GM21360 (cell line): ENCODE data around the gene MYH10.

ENCODE experiments used
- ATAC-seq: cut with Tn5 transposase; IDR thresholded peaks from one replicate; pipeline ENCODE4 v1.9.1; 2021; ENCODE audit warnings: mild to moderate bottlenecking, moderate library complexity; ENCODE audit not compliant: unreplicated experiment

The MYH10 gene

DNA sequence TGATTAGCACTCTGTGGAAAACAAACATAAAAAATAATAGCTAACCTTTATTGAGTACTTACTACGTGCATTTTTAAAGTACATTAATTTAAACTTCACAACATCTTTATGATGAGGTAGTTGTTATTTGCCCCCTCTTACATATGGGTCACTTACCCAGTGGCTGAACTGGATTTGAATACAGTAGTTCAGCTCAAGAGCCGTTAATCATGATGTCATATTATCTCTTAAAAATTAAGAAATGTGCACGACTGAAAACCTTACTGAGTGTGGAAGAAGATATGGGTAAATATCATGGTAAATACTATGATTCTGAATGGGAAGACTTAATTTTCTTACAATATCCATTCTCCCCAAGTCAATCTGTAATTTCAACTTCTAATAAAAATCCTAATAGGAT lies 177.2 kb downstream of the MYH10 start:
- ATAC-seq, result no peak

DNA sequence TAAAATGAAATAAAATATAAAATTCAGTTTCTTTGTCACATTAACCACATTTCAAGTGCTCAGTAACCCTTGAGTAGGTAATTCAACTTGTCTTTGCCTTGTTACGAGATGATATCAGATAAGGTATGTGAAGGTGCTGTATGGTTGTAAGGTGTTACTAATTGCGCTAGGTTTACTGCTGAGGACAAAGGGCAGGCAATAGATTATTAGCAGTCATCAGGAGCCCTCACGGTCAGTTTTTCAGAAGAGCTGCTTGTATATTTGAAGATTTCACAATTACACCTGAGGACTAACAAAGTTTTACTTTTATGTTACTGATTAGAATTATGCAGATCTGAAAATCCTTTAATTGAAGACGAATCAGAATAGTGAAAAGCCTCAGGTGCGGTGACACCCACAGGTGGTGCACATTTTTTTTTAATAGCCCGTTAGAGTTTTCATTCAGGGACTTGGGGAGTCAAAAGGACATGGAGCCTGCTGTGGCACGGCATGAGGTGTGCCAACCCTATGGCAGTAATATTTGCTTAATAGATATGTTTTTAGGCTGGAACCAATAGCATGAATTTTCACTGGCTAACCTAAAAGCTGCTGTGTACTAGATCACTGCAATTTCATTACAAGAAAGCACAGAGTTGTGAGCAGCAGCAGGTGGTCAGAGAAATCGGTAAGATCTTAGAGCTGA lies 178.5 kb downstream of the MYH10 start:
- ATAC-seq, result no peak

DNA sequence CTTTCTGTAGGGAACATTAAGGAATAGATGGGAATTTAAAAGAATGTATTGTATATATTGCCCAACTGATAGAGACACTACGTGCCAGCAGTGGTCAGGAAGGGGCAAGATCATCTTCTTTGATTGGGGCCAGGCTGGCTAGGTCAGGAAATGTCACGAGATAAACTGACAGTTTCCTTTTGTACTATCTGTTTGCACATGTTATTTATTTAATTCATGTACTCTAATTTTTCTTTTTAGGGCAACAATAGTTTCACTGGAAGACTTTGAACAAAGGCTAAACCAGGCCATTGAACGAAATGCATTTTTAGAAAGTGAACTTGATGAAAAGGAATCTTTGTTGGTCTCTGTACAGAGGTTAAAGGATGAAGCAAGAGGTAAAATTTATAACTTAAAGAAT lies 182.2 kb downstream of the MYH10 start:
- no peak for ATAC-seq

DNA sequence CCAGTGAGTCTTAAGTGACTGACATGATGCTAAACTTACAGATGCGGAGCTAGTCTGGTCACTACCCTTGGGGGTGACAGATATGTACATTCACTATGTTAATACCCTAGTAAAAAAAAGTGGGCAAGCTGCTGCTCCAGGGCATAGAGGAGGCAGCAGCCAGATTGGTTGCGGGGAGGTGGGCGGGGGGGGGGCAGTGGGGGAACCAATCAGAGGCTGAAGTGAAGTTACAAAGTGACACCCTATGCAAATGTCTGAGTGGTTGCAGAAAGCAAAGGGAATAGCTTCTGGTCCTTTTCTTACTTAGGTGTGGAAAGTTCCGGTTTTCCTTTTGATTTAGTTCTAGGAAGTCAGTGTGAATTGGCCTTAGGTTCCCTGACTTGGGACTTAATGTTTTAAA lies 182.7 kb downstream of the MYH10 start:
- ATAC-seq, result no peak

DNA sequence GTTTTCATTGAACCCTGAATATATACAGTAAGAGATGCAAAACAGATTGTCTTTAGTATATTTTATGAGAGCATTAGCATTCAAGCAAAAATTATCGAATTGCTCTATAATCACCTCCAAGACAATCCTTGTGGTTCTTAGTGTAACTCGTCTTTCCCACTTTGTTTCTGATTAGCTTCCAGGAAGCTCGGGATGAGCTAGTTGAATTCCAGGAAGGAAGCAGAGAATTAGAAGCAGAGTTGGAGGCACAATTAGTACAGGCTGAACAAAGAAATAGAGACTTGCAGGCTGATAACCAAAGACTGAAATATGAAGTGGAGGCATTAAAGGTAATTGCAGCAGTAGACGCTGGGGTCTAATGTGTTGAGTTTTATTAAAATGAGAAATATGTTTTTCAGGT lies 185.0 kb downstream of the MYH10 start:
- no peak for ATAC-seq

DNA sequence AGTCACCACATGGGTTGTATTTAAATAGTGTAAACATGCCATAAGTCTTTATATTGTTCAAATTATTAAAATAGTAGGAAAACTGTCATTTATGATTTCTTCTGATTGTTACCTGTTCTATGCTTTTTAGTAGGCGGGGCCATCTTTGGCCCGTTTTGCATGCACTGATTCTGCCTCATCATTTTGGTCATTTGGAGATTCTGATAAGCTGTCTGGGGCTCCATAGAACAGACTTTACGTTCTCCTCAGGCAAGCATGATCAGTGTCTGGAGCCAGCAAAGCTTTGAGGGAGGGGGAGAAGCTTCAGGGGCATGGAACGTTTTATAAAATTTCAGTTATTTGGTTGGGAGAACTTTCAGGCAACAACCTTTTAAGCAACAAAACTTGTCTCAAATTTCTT lies 186.0 kb downstream of the MYH10 start:
- ATAC-seq, result no peak

DNA sequence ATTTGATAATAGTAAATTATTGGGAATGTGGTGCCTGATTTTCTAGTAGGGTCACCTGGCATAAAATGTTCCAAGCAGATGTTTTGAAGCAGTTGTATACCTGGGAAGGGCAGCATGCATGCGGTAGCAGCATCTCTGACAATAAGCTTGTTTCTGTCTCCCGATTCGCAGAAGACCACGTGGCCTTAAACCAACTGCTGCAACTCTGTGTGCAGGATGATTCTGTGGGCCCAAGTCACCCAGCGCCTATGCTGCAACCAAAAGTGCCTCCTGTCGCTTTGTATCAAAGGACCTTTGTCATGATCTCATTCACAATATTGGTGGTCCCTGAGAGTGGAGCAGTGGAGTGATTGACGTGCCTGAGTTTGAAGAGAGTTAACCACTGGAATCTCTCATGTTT lies 186.8 kb downstream of the MYH10 start:
- ATAC-seq, result no peak

DNA sequence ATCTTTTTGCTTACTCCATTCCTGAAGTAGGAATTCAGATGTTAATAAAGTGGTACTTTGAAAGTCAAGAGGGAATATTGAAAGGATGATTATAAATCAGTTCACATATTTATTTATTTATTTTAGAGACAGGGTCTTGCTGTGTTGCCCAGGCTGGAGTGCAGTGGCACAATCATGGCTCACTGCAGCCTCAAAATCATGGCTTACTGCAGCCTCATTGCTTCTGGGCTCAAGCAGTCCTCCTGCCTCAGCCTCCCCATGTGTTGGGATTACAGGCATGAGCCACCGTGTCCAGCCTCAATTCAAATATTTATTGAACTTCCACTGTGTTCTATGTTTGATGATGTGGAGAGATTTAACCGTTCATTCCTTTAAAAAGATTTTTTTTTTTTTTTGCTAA lies 188.2 kb downstream of the MYH10 start:
- ATAC-seq, result no peak

DNA sequence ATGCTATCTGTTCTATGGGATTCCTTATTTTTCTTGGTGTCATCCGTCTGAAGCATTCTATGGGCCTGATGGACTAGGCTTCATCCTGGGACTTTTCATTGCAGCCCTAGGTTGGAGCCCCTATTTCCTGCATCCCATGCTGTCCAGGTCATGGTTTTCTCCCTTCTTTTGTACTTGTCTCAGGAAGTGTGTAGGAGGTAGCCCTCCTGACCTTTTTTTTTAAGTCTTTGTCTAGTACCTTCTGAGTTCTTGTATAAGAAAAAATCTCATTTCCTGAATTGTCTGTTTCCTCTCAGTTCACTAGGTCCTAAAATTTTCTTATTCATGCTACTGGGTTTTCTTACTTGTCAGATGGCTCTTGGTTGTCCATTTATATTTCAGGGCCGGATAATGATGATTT lies 188.8 kb downstream of the MYH10 start:
- no peak for ATAC-seq

DNA sequence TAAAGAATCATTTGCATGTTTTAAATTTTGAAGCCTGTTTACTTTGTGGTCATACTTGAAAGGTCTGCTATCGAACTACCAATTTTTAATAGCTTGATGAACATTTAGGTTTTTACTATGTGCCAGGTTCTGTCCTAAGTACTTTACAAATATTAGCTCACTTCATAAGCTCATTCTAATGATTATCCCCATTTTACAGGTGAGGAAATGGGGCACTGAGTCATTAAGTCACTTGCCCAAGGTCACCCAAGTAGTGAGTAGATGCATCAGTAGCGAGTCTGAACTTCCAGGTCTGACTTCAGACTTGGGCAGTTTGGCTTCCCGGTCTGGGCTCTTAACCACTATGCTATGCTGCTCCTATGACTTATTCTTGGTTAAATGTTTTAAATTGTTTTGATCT lies 190.8 kb downstream of the MYH10 start:
- ATAC-seq, result no peak

DNA sequence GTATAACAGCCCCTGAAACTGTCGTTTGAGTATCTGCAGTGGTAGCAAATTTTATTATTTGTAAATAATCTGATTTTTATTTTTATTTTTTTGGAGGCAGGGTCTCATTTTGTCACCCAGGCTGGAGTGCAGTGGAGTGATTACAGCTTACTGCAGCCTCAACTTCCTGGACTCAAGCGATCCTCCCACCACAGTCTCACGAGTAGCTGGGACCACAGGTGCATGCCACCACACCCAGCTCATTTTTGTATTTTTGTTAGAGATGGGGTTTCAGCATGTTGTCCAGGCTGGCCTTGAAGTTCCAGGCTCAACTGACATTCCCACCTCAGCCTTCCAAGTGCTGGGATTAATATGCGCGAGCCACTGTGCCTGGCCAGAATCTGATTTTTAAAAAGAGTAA lies 192.1 kb downstream of the MYH10 start:
- ATAC-seq, result no peak

DNA sequence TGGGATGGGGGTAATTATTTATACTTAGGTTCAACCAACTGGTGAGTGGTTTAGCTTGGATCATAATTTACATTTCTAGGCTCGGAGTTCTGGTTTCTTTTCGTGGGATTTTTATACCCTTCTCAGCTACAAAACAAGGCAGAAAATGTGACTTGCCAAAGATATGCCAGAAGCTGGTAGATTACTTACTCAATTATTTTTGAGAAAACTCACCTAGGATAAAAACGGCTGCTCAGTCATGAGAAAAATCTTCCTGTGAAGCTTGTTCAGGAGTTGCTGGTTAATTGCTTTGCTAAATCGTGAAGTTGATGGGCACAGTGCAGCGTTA lies 193.7 kb downstream of the MYH10 start:
- no peak for ATAC-seq

DNA sequence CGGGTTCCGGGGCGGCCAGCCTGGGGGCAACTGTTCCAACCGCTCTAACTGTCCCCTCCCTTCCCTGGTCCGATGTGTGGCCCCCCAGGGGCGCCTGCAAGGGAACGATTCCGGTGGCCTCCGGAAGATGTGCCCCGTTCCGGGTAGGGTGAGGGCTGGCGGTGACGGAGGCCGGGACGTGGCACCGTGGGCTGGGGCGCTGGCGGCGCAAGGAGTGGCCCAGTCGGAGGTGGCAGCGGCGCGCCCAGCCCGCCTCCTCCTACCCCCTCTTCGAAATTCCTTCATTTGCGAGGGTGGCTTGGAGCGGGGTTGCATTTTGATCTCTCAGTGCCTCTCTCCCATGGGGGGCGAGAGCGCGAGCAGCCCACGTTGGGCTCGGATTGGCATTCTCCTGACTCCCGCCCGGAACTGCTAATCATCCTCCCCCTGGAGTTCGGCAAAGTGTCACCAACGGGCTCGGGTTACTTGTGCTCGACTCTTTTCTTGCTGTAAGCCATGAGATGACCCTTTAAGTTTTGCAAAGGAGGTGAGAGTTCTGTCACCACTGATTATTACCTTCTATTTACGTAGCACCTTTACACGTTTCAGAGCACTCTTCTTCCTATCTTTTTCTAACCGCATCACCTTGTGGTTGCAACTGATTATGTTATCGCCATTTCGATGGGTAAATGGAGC lies 194.2 kb downstream of the MYH10 start:
- peak; percentile 37 for ATAC-seq

DNA sequence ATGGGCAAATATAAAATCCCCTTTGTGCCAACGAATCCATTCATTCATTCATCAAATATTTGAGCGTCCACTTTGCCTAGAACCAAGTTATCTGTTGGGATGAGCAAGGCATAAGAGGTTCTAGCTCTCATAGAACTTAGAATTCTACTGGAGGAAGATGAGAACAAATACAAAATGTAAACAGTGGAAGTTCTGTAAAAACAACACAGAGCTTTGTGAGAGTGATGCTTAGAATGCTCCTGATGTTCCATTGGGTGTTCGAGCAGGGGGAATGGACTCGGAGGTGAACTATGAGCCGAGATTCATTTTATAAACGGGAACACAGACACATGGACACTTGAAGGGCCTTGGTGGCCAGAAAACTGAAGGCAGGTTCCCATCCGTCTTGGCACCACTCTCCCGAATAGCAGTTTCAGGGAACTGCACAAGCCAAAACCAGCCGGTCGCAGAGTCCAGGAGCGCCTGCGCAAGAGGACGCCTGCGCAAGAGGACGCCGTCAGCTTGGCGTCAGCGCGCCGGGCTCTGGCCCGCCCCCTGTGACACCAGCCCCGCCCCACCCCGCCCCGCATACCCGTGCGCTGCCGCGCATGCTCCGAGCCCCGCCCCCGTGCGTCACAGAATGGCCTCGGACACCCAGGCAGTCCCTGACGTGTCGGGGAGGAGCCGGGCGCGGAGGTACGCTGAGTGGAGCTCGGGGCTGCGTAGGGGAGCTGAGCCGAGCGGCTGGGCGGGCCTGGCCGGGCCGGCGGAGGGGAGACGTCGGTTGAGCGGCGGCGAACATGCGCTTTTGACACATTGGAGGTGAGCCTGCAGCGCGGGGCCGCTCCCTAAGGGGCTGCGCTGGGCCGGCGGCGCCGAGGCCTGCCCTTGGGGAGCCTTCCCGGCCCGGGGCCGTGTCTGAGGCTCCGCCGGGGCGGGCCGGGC lies 195.0 kb downstream of the MYH10 start, which contains the start of gene NDEL1:
Gene NDEL1 (plus strand): TSS at position 640 of the 924 bp plus-strand sequence. CDS start 8,388 bp downstream, outside the sequence.
- peak; percentile 92 for ATAC-seq

DNA sequence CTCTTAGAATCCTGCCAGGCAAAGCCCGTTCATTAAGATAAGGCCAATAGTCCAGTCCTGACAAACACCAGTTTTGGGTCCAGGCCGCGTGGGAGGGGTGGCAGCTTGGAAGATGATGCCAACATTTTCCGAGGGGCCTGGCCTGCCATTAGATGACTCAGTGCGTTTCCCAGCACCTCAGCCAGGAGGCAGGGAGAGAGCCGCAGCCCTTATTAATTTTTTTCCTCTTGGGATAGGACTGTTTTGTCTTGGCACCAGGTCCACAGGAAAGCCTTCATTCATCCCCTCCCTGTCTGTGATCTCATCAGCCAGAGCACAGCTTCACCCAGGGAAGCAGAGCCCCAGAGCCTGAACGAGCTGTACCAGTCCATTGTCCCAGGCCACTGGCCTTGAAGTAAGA lies 199.6 kb downstream of the MYH10 start:
- no peak for ATAC-seq

DNA sequence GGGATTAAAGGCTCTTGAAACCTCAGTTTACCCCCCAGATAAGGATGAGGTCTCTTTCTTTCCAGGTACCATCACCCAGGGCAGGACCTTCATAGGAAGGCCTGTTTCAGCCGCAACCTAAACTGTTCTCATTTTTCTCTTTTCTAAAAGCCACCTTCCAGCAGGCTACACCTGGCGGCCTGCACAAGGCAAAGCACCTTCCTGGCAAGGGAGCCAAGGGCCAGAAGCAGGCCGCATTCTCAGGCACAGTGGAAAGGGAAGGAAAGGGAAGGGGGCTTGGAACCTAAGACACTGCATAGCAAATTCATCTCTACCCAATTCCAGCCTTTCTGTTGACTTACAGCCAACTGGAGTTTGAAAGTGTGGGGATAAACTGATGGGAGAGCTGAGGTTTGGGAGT lies 203.7 kb downstream of the MYH10 start:
- no peak for ATAC-seq

DNA sequence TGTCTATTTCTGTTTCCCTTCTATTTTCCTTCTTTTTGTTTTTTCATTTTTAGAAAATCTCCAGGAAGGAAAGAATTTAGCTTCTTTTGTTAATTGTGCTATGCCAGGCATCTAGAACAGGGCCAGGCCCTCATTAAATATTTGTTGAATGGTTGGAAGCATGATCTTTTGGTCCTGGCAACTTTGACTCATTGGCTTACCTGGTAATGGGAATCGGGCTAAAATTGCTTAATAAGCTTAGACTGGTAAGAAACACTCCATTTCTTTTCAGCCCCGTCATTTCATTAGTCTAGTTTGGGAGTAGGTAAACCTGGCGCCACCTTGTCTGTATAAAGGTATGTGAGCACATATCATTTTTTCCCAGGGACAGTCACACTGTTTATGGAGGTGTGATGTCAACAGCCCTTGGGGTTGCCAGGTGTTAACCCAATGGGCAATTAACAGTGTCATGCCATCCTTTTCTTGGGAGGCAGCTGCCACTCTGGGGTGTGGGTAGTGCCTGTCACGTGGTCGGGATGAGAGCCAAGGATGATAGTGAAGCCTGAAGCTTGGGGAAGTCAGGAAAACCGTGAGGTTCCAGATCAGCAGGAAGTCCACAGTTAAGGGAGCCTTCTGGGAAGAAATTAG lies 204.3 kb downstream of the MYH10 start:
- ATAC-seq, result no peak
